ENCODE measurements around the gene ECT2L. TPM values are rescaled to one million over a fixed set of nuclear protein-coding genes. Genes with fewer than 3 reads are reported as not detected.

The ECT2L gene
- total RNA-seq, 1 donor from 2014 or later, result not detected

DNA sequence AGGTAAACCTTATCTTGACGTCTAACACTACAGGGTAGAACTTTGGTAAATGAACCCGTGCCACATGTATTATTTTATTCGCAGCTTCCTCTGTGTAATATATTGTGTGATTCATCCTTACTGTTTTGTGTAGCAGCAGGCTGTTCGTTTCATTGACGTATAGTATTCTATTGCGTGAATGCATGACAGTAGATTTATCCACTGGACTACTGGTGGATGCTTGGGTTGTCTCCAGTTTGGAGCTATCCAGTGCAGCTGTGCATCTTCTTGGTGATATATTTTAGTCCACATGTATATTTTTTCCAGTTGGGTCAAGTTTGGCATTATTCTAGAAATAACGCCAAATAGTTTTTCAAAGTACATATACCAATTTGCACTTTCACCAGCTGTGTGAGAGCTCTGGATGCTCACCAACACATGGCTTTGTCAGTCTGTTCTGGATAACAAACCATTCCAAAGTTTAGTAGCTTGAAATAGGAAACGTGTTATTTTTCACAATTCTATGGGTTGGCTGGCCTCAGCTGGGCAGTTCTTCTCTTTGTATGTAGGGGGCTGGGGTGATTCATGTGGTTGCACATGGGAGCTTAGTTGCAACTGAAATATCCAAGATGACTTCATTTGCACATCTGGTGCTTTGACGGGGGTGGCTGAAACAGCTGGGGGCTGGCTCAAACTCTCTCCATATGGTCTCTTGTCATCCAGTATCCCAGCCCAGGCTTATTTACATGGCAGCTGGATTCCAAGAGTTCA, 9.3 kb downstream of the ECT2L start:
- H3K27ac ChIP-seq (ENCODE audit: low read depth, low read length), result no peak overlapping the region
- no peaks in the 10 kb centered on the region for H3K4me1 ChIP-seq (ENCODE audit: insufficient read depth, low read length)
- no peak overlapping the region for H3K4me2 ChIP-seq (ENCODE audit: low read length)
- H3K9ac ChIP-seq (ENCODE audit: low read length), result no peak overlapping the region
- Mint-ChIP-seq H3K9me3 (ENCODE audit: unreplicated experiment) (no peaks in the 10 kb centered on the region), H3K27ac (ENCODE audit: unreplicated experiment) (no peak overlapping the region), H3K36me3 (ENCODE audit: low read depth, unreplicated experiment) (no peaks in the 10 kb centered on the region), H3K4me3 (ENCODE audit: unreplicated experiment) (no peak overlapping the region), H3K27me3 (ENCODE audit: low read depth, unreplicated experiment) (no peaks in the 10 kb centered on the region), H3K4me1 (ENCODE audit: low read depth, unreplicated experiment) (peaks cover 3% of the 10 kb centered on the region)
- H3K4me3 ChIP-seq (ENCODE audit: insufficient read depth, low read depth, low read length), result no peak overlapping the region
- peak; percentile 29 for DNase-seq (ENCODE audit: low read depth)
- no peaks in the 10 kb centered on the region for H3K79me2 ChIP-seq (ENCODE audit: insufficient read depth, low read length)
- H2AFZ ChIP-seq (ENCODE audit: low read depth, low read length), result no peak overlapping the region
- TF ChIP-seq, protein P1, sequence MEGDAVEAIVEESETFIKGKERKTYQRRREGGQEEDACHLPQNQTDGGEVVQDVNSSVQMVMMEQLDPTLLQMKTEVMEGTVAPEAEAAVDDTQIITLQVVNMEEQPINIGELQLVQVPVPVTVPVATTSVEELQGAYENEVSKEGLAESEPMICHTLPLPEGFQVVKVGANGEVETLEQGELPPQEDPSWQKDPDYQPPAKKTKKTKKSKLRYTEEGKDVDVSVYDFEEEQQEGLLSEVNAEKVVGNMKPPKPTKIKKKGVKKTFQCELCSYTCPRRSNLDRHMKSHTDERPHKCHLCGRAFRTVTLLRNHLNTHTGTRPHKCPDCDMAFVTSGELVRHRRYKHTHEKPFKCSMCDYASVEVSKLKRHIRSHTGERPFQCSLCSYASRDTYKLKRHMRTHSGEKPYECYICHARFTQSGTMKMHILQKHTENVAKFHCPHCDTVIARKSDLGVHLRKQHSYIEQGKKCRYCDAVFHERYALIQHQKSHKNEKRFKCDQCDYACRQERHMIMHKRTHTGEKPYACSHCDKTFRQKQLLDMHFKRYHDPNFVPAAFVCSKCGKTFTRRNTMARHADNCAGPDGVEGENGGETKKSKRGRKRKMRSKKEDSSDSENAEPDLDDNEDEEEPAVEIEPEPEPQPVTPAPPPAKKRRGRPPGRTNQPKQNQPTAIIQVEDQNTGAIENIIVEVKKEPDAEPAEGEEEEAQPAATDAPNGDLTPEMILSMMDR (IDR thresholded peaks at IDR 0.05; ENCODE audit: insufficient read depth, low read depth, low read length), result no peak
- no peak for TF ChIP-seq EZH2 (IDR thresholded peaks at IDR 0.05; ENCODE audit: insufficient read depth, low read length)
- H3K36me3 ChIP-seq (ENCODE audit: insufficient read depth, low read length), result no peaks in the 10 kb centered on the region
- no peaks in the 10 kb centered on the region for H4K20me1 ChIP-seq (ENCODE audit: insufficient read depth, low read length)
- FAIRE-seq, result no peak
- no peaks in the 10 kb centered on the region for H3K27me3 ChIP-seq (ENCODE audit: insufficient read depth, low read length)
- no peaks in the 10 kb centered on the region for H3K9me3 ChIP-seq (ENCODE audit: insufficient read depth, low read depth, low read length)

DNA sequence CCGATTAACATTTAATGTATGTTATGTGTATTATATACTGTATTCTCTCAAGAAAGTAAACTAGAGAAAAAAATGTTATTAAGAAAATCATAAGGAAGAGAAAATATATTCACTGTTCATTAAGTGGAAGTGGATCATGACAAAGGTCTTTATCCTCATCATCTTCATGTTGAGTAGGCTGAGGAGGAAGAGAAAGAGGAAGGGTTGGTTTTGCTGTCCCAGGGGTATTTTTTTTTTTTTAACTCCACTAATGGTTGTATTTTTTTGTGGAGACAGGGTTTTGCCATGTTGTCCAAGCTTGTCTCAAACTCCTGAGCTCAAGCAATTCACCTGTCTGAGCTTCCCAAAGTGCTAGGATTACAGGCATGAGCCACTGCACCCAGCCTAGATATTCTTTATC, 11.0 kb downstream of the ECT2L start:
- H3K36me3 ChIP-seq (ENCODE audit: insufficient read depth, low read length), result no peaks in the 10 kb centered on the region
- no peak overlapping the region for H2AFZ ChIP-seq (ENCODE audit: low read depth, low read length)
- Mint-ChIP-seq H3K36me3 (ENCODE audit: low read depth, unreplicated experiment) (no peaks in the 10 kb centered on the region), H3K4me3 (ENCODE audit: unreplicated experiment) (no peak overlapping the region), H3K9me3 (ENCODE audit: unreplicated experiment) (no peaks in the 10 kb centered on the region), H3K4me1 (ENCODE audit: low read depth, unreplicated experiment) (peaks cover 3% of the 10 kb centered on the region), H3K27ac (ENCODE audit: unreplicated experiment) (no peak overlapping the region), H3K27me3 (ENCODE audit: low read depth, unreplicated experiment) (no peaks in the 10 kb centered on the region)
- H3K27ac ChIP-seq (ENCODE audit: low read depth, low read length), result no peak overlapping the region
- FAIRE-seq, result no peak
- no peaks in the 10 kb centered on the region for H3K79me2 ChIP-seq (ENCODE audit: insufficient read depth, low read length)
- H3K9ac ChIP-seq (ENCODE audit: low read length), result no peak overlapping the region
- TF ChIP-seq, protein P1 (IDR thresholded peaks at IDR 0.05; ENCODE audit: insufficient read depth, low read depth, low read length), result no peak
- TF ChIP-seq EZH2 (IDR thresholded peaks at IDR 0.05; ENCODE audit: insufficient read depth, low read length), result no peak
- no peaks in the 10 kb centered on the region for H3K9me3 ChIP-seq (ENCODE audit: insufficient read depth, low read depth, low read length)
- no peak for DNase-seq (ENCODE audit: low read depth)
- no peaks in the 10 kb centered on the region for H3K27me3 ChIP-seq (ENCODE audit: insufficient read depth, low read length)
- H4K20me1 ChIP-seq (ENCODE audit: insufficient read depth, low read length), result no peaks in the 10 kb centered on the region
- H3K4me2 ChIP-seq (ENCODE audit: low read length), result no peak overlapping the region
- H3K4me3 ChIP-seq (ENCODE audit: insufficient read depth, low read depth, low read length), result no peak overlapping the region
- no peaks in the 10 kb centered on the region for H3K4me1 ChIP-seq (ENCODE audit: insufficient read depth, low read length)

DNA sequence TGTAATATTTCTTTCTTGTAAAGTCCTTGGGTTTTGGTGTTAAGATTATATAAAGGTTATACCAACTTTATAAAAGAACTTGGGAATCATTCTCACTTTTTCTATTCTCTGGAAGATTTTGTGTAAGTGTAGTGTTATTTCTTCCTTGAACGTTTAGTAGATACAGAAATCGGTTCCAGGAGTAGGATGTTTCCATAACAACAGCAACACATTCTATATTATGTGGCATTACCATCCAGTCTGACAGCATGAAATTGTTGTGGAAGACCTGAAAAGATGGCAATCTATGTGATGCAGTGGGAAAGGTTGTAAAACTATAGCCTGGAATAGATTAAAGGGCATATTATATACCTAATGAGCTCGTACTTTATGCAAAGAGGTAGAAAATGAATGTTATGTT, 13.8 kb downstream of the ECT2L start:
- H3K79me2 ChIP-seq (ENCODE audit: insufficient read depth, low read length), result no peaks in the 10 kb centered on the region
- no peak overlapping the region for H3K4me3 ChIP-seq (ENCODE audit: insufficient read depth, low read depth, low read length)
- no peaks in the 10 kb centered on the region for H4K20me1 ChIP-seq (ENCODE audit: insufficient read depth, low read length)
- H3K27me3 ChIP-seq (ENCODE audit: insufficient read depth, low read length), result no peaks in the 10 kb centered on the region
- H2AFZ ChIP-seq (ENCODE audit: low read depth, low read length), result no peak overlapping the region
- H3K27ac Mint-ChIP-seq (ENCODE audit: unreplicated experiment), result no peak overlapping the region
- no peak overlapping the region for H3K4me3 Mint-ChIP-seq (ENCODE audit: unreplicated experiment)
- H3K4me2 ChIP-seq (ENCODE audit: low read length), result no peak overlapping the region
- FAIRE-seq (no peak), DNase-seq (ENCODE audit: low read depth) (no peak)
- H3K9me3 Mint-ChIP-seq (ENCODE audit: unreplicated experiment), result no peaks in the 10 kb centered on the region
- no peaks in the 10 kb centered on the region for H3K4me1 ChIP-seq (ENCODE audit: insufficient read depth, low read length)
- H3K9me3 ChIP-seq (ENCODE audit: insufficient read depth, low read depth, low read length), result no peaks in the 10 kb centered on the region
- H3K36me3 ChIP-seq (ENCODE audit: insufficient read depth, low read length), result no peaks in the 10 kb centered on the region
- no peak overlapping the region for H3K9ac ChIP-seq (ENCODE audit: low read length)
- no peak overlapping the region for H3K27ac ChIP-seq (ENCODE audit: low read depth, low read length)
- H3K36me3 Mint-ChIP-seq (ENCODE audit: low read depth, unreplicated experiment), result no peaks in the 10 kb centered on the region
- no peaks in the 10 kb centered on the region for H3K27me3 Mint-ChIP-seq (ENCODE audit: low read depth, unreplicated experiment)
- peaks cover 3% of the 10 kb centered on the region for H3K4me1 Mint-ChIP-seq (ENCODE audit: low read depth, unreplicated experiment)
- no peak for TF ChIP-seq EZH2 (IDR thresholded peaks at IDR 0.05; ENCODE audit: insufficient read depth, low read length)
- TF ChIP-seq, protein P1 (IDR thresholded peaks at IDR 0.05; ENCODE audit: insufficient read depth, low read depth, low read length), result no peak
